Measurements from ENCODE around the gene PADI2.

The PADI2 gene

GRCh38 chr1:17139637-17140036 is 20.4 kb upstream of the PADI2 start:
- DNase-seq (ENCODE audit: low read depth in 2 of 2), result no peak

GRCh38 chr1:17137441-17137840 is 18.2 kb upstream of the PADI2 start:
- no peak for DNase-seq (ENCODE audit: low read depth in 2 of 2)

- DNase-seq (ENCODE audit: low read depth in 2 of 2), result no peak
These were observed 17.7 kb upstream of the PADI2 start for GRCh38 chr1:17136936-17137335.

- no peak for DNase-seq (ENCODE audit: low read depth in 2 of 2)
These were observed 16.9 kb upstream of the PADI2 start for GRCh38 chr1:17136145-17136544.

GRCh38 chr1:17135530-17135929 is 16.3 kb upstream of the PADI2 start:
- DNase-seq (ENCODE audit: low read depth in 2 of 2), result no peak

- DNase-seq (ENCODE audit: low read depth in 2 of 2), result no peak
These were observed 15.5 kb upstream of the PADI2 start for GRCh38 chr1:17134724-17135123.

GRCh38 chr1:17134034-17134433 is 14.8 kb upstream of the PADI2 start:
- DNase-seq (ENCODE audit: low read depth in 2 of 2), result no peak

GRCh38 chr1:17130138-17130635 is 10.9 kb upstream of the PADI2 start:
- no peak for DNase-seq (ENCODE audit: low read depth in 2 of 2)

- no peak for DNase-seq (ENCODE audit: low read depth in 2 of 2)
These were observed 9.1 kb upstream of the PADI2 start for GRCh38 chr1:17128361-17128760.

GRCh38 chr1:17125756-17126237 is 6.5 kb upstream of the PADI2 start:
- DNase-seq (ENCODE audit: low read depth in 2 of 2), result peak; percentile 74 to 83

- DNase-seq (ENCODE audit: low read depth in 2 of 2), result no peak
These were observed 4.2 kb upstream of the PADI2 start for GRCh38 chr1:17123196-17124045.

- DNase-seq (ENCODE audit: low read depth in 2 of 2), result no peak
These were observed 3.4 kb upstream of the PADI2 start for GRCh38 chr1:17122521-17123164.

GRCh38 chr1:17121881-17122280 is 2.6 kb upstream of the PADI2 start:
- DNase-seq (ENCODE audit: low read depth in 2 of 2), result no peak

- no peak for DNase-seq (ENCODE audit: low read depth in 2 of 2)
These were observed 1.9 kb upstream of the PADI2 start for GRCh38 chr1:17120962-17121837.

GRCh38 chr1:17120481-17120877 is 1.2 kb upstream of the PADI2 start:
- DNase-seq (ENCODE audit: low read depth in 2 of 2), result no peak

GRCh38 chr1:17119773-17120480 is 676 bp upstream of the PADI2 start:
- no peak for DNase-seq (ENCODE audit: low read depth in 2 of 2)

GRCh38 chr1:17118706-17119075 is 560 bp downstream of the PADI2 start:
- DNase-seq (ENCODE audit: low read depth in 2 of 2), result no peak

GRCh38 chr1:17118268-17118667 is 983 bp downstream of the PADI2 start:
- no peak for DNase-seq (ENCODE audit: low read depth in 2 of 2)

GRCh38 chr1:17117451-17118265 is 1.6 kb downstream of the PADI2 start:
- no peak for DNase-seq (ENCODE audit: low read depth in 2 of 2)

- no peak for DNase-seq (ENCODE audit: low read depth in 2 of 2)
These were observed 2.6 kb downstream of the PADI2 start for GRCh38 chr1:17116643-17117042.

GRCh38 chr1:17113963-17114362 is 5.3 kb downstream of the PADI2 start:
- DNase-seq (ENCODE audit: low read depth in 2 of 2), result no peak
